Astrocyte (in vitro differentiated cells and primary cell): ENCODE measurements around the gene KIRREL3.

ENCODE experiments used
- EZH2 ChIP-seq: IDR thresholded peaks from 2 replicates; pipeline ENCODE4 v1.6.1; 2012; ENCODE audit warnings: mild to moderate bottlenecking, low read length, inconsistent platforms; ENCODE audit not compliant: insufficient read depth
- TF ChIP-seq, protein P1 (sequence below): IDR thresholded peaks from 2 replicates; pipeline ENCODE4 v1.5.1; 2011; ENCODE audit warnings: low read depth, mild to moderate bottlenecking, inconsistent platforms, low read length, moderate library complexity; ENCODE audit not compliant: insufficient read depth

DNA sequence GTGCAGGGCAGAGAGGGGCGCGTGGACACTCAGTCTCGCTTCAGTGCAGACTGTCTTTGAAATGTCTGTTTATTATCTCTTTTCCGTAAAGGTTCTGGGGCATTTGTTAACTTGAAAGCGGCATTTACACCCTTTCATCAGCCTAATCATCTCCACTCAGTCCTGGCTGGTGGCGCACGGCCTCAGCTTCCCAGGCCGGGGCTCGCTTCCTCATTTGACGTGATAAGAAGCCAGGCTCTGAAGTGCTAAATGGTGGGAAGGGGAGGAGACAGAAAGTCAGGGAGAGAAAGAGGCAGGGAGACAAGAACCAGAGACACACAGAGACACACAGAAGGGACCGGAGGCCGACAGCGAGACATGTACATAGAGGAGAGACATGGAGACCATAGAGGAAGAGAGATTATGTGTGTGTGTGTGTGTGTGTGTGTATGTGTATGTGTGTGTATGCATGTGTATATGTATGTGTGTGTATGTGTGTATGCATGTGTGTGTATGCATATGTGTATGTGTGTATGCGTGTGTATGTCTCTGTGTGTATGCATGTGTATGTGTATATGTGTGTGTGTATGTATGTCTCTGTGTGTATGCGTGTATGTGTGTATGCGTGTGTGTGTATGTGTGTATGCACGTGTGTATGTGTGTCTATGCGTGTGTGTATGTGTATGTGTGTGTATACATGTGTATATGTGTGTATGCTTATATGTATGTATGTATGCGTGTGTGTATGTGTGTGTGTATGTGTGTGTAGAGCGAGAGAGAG is 543.6 kb downstream of the KIRREL3 start:
- TF ChIP-seq, protein P1, sequence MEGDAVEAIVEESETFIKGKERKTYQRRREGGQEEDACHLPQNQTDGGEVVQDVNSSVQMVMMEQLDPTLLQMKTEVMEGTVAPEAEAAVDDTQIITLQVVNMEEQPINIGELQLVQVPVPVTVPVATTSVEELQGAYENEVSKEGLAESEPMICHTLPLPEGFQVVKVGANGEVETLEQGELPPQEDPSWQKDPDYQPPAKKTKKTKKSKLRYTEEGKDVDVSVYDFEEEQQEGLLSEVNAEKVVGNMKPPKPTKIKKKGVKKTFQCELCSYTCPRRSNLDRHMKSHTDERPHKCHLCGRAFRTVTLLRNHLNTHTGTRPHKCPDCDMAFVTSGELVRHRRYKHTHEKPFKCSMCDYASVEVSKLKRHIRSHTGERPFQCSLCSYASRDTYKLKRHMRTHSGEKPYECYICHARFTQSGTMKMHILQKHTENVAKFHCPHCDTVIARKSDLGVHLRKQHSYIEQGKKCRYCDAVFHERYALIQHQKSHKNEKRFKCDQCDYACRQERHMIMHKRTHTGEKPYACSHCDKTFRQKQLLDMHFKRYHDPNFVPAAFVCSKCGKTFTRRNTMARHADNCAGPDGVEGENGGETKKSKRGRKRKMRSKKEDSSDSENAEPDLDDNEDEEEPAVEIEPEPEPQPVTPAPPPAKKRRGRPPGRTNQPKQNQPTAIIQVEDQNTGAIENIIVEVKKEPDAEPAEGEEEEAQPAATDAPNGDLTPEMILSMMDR: no peak
- TF ChIP-seq EZH2: no peak
